Gastroesophageal sphincter (tissue), 4 donors: Measurements from ENCODE around the gene CLSTN1. TPM values are rescaled to one million over a fixed set of nuclear protein-coding genes. Genes with fewer than 3 reads are reported as not detected.

Experiments used
- ATAC-seq: fragments of 150-250 bp; one replicate; pipeline ENCODE4 v1.9.1; 2016; ENCODE audit warnings: mild to moderate bottlenecking, moderate library complexity
- H3K27ac ChIP-seq, 4 donors: fragments of 200-600 bp; sonication (generic) in 3 of 4; 1 replicate in 3 of 4; 2 replicates in 1 of 4; pipeline ENCODE4 v1.5.1; 2016 to 2019
- H3K27me3 ChIP-seq: fragments of 200-600 bp; sonication (generic); one replicate; pipeline ENCODE4 v1.5.1; 2019
- H3K36me3 ChIP-seq, 2 donors: fragments of 200-600 bp; sonication (generic); one replicate each; pipeline ENCODE4 v1.5.1; 2019; ENCODE audit warnings: control low read depth in 1 of 2
- H3K4me1 ChIP-seq, 3 donors: fragments of 200-600 bp; sonication (generic); 1 replicate in 2 of 3; 2 replicates in 1 of 3; pipeline ENCODE4 v1.5.1; 2016 to 2019; ENCODE audit warnings: control low read depth in 2 of 3
- H3K4me3 ChIP-seq, 2 donors: fragments of 200-600 bp; sonication (generic); one replicate each; pipeline ENCODE4 v1.5.1; 2019; ENCODE audit warnings: mild to moderate bottlenecking in 1 of 2, moderate library complexity in 1 of 2
- H3K9me3 ChIP-seq, 3 donors: fragments of 200-600 bp; sonication (generic); one replicate each; pipeline ENCODE4 v1.5.1; 2017 to 2019; ENCODE audit warnings: control low read depth in 2 of 3
- EP300 ChIP-seq: sonication (generic); formaldehyde crosslinking; IDR thresholded peaks from one replicate; pipeline ENCODE4 v1.6.1; 2017; ENCODE audit warnings: antibody characterized with exemption, mild to moderate bottlenecking
- POLR2A ChIP-seq, 2 donors: fragments of 450-650 bp; IDR thresholded peaks; one replicate each; pipeline ENCODE4 v1.6.1; 2017; ENCODE audit warnings: antibody characterized with exemption in 2 of 2, mild to moderate bottlenecking in 2 of 2, moderate library complexity in 1 of 2
- POLR2AphosphoS5 ChIP-seq: sonication (generic); formaldehyde crosslinking; IDR thresholded peaks from one replicate; pipeline ENCODE4 v1.6.1; 2017; ENCODE audit warnings: antibody characterized with exemption
- WGBS, 2 donors: methylation state at CpG; one replicate each; pipeline ENCODE4 v1.1.5; 2018; ENCODE audit warnings: low coverage in 1 of 2; 5-methylcytosine and 5-hydroxymethylcytosine counted together
- total RNA-seq, 4 donors: library from RNA; depleted of rRNA; stranded (reverse); fragments of >200 nt; gene quantifications; one replicate each; pipeline ENCODE4 v1.1.0, GENCODE V29; 2016
- TF ChIP-seq, protein P1 (sequence below), 4 experiments: fragments of 200-600 bp in 2 of 4; fragments of 450-650 bp in 2 of 4; sonication (generic) in 1 of 4; IDR thresholded peaks; one replicate each; pipeline ENCODE4 v1.5.1; 2017 to 2019; ENCODE audit warnings: antibody characterized with exemption in 4 of 4, mild to moderate bottlenecking in 2 of 4, moderate library complexity in 2 of 4

Gene CLSTN1
- total RNA-seq, 4 donors from 2014 or later = 45.1 to 95.4 (median 58.7) TPM

- WGBS, 2 donors = 86 to 87% methylated on average over 10 to 18 of the region's 20 CpGs
- ATAC-seq = no peak
- H3K27me3 ChIP-seq = no peaks in the 10 kb centered on the region
- no peak overlapping the region for H3K4me3 ChIP-seq
- H3K9me3 ChIP-seq = no peaks in the 10 kb centered on the region
- peaks cover 0 to 21% (median 0%) of the 10 kb centered on the region in 3 donors for H3K4me1 ChIP-seq
- no peak overlapping the region for H3K27ac ChIP-seq
- TF ChIP-seq EP300 = no peak
- TF ChIP-seq, protein P1, sequence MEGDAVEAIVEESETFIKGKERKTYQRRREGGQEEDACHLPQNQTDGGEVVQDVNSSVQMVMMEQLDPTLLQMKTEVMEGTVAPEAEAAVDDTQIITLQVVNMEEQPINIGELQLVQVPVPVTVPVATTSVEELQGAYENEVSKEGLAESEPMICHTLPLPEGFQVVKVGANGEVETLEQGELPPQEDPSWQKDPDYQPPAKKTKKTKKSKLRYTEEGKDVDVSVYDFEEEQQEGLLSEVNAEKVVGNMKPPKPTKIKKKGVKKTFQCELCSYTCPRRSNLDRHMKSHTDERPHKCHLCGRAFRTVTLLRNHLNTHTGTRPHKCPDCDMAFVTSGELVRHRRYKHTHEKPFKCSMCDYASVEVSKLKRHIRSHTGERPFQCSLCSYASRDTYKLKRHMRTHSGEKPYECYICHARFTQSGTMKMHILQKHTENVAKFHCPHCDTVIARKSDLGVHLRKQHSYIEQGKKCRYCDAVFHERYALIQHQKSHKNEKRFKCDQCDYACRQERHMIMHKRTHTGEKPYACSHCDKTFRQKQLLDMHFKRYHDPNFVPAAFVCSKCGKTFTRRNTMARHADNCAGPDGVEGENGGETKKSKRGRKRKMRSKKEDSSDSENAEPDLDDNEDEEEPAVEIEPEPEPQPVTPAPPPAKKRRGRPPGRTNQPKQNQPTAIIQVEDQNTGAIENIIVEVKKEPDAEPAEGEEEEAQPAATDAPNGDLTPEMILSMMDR (IDR thresholded peaks at IDR 0.05) = no peak
- TF ChIP-seq POLR2AphosphoS5 = no peak
- no peak for TF ChIP-seq POLR2A (IDR thresholded peaks at IDR 0.05)
- H3K36me3 ChIP-seq = peaks cover 0 to 27% of the 10 kb centered on the region in 2 donors
Observed at GRCh38 chr1:9774712-9775679, 48.8 kb downstream of the CLSTN1 start.

DNA sequence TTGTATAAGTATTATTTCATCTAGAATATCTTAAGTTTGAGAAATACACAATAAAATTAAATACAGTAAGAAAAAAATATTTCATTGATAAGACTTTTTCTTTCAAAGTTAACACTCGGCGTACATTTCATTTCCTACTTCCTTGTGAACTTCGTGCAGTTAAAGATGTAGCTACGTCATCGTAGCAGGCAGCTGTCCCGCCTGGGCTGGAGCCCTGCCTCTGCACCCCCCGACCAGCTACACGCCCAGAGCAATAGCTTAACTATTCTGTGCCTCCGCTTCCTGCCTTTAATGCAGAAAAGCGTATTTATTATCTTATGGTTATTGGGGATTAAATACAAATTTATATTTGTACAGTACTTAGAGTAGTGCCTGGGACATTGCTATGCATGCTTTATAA is 53.5 kb downstream of the CLSTN1 start:
- no peak overlapping the region for H3K4me3 ChIP-seq
- H3K4me1 ChIP-seq = peaks cover 0 to 7% (median 0%) of the 10 kb centered on the region in 3 donors
- no peaks in the 10 kb centered on the region for H3K9me3 ChIP-seq
- no peak overlapping the region for H3K27ac ChIP-seq
- peaks cover 0 to 27% of the 10 kb centered on the region in 2 donors for H3K36me3 ChIP-seq
- H3K27me3 ChIP-seq = no peaks in the 10 kb centered on the region
- WGBS, 2 donors = 71 to 88% methylated on average over 5 to 10 of the region's 10 CpGs
- no peak for ATAC-seq
- TF ChIP-seq, protein P1 (IDR thresholded peaks at IDR 0.05) = no peak
- no peak for TF ChIP-seq POLR2AphosphoS5
- no peak for TF ChIP-seq POLR2A (IDR thresholded peaks at IDR 0.05)
- TF ChIP-seq EP300 = no peak

DNA sequence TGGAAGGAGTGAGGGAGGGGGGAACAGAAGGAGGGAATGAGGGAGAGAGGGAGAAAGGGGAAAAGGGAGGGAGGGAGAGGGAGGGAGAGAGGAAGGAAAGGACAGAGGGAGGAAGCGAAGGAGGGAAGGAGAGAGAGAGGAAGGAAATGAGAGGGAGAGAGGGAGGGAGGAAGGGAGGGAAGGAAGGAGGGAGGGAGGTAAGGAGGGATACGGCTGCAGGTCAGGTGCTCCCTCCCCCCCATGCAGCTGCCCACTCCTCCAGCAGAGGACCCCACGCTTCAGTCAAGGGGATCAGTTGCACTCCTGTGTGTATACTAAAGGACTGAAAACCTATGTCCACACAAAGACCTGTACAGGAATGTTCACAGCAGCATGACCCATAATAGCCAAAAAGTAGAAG is 54.8 kb downstream of the CLSTN1 start:
- H3K36me3 ChIP-seq = peaks cover 0 to 27% of the 10 kb centered on the region in 2 donors
- no peaks in the 10 kb centered on the region for H3K27me3 ChIP-seq
- no peaks in the 10 kb centered on the region for H3K9me3 ChIP-seq
- H3K27ac ChIP-seq = no peak overlapping the region
- WGBS, 2 donors = 74 to 93% methylated on average over 2 to 3 of the region's 3 CpGs
- H3K4me1 ChIP-seq = no peaks in the 10 kb centered on the region
- TF ChIP-seq, protein P1 (IDR thresholded peaks at IDR 0.05) = no peak
- no peak for TF ChIP-seq POLR2AphosphoS5
- no peak for ATAC-seq
- H3K4me3 ChIP-seq = no peak overlapping the region

GRCh38 chr1:9767964-9768668 is 55.6 kb downstream of the CLSTN1 start:
- TF ChIP-seq, protein P1 (IDR thresholded peaks at IDR 0.05) = no peak
- no peak for TF ChIP-seq POLR2A (IDR thresholded peaks at IDR 0.05)
- H3K27me3 ChIP-seq = no peaks in the 10 kb centered on the region
- no peak for ATAC-seq
- no peaks in the 10 kb centered on the region for H3K9me3 ChIP-seq
- no peak overlapping the region for H3K4me3 ChIP-seq
- H3K4me1 ChIP-seq = no peaks in the 10 kb centered on the region
- H3K36me3 ChIP-seq = peaks cover 0 to 28% of the 10 kb centered on the region in 2 donors
- no peak overlapping the region for H3K27ac ChIP-seq
- 83% methylated on average over 2 of the region's 24 CpGs; no CpG with 5 or more reads in 1 of the 2 donors for WGBS, 2 donors
